HG02840 (cell line): ENCODE measurements around the gene PPP2R3B.
"Not testable (repeated sequence)": the region's sequence is repeated elsewhere in the genome, so short reads cannot be mapped to it uniquely, and the experiment has no call there.

Source experiments
- ATAC-seq: cut with Tn5 transposase; IDR thresholded peaks from one replicate; pipeline ENCODE4 v1.9.1; 2021; ENCODE audit warnings: mild to moderate bottlenecking, moderate library complexity, moderate number of reproducible peaks; ENCODE audit not compliant: unreplicated experiment, low FRiP score

Gene PPP2R3B

DNA sequence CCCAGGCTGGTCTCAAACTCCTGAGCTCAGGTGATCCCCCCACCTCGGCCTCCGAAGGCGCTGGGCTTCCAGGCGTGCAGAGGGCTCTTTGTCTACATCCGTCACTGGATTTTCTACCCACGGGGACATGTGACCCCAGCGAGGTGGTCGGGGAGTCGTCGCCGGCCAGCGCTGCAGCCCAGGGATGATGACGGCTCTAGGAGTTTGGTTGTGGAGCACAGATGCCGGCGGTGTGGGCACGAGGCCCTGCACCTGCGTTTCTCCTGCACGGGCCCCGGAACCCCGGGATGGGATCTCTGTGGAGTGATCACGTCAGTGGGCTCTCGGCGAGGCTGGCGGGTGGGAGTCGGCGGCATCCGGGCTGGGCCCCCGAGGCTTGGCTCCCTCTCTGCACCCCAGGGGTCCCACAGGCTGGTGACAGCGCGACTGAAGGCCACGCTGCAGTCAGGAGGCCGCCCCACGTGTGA lies 59.0 kb downstream of the PPP2R3B start:
- ATAC-seq = no peak

DNA sequence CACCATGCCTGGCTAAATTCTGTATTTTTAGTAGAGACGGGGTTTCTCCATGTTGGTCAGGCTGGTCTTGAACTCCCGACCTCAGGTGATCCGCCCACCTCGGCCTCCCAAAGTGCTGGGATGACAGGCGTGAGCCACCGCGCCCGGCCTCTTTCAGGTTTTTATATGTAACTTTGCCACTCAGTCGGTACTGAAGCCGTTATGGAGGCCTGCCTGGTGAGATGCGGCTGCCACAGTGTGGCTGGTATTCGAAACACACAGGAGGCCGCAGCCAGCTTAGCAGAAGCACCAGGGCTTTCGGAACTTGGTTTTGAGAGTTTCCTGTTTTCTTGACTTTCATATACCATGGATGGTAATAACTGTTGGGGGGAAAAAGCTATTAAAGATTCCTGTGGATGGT lies 62.0 kb downstream of the PPP2R3B start:
- not testable (repeated sequence) for ATAC-seq

DNA sequence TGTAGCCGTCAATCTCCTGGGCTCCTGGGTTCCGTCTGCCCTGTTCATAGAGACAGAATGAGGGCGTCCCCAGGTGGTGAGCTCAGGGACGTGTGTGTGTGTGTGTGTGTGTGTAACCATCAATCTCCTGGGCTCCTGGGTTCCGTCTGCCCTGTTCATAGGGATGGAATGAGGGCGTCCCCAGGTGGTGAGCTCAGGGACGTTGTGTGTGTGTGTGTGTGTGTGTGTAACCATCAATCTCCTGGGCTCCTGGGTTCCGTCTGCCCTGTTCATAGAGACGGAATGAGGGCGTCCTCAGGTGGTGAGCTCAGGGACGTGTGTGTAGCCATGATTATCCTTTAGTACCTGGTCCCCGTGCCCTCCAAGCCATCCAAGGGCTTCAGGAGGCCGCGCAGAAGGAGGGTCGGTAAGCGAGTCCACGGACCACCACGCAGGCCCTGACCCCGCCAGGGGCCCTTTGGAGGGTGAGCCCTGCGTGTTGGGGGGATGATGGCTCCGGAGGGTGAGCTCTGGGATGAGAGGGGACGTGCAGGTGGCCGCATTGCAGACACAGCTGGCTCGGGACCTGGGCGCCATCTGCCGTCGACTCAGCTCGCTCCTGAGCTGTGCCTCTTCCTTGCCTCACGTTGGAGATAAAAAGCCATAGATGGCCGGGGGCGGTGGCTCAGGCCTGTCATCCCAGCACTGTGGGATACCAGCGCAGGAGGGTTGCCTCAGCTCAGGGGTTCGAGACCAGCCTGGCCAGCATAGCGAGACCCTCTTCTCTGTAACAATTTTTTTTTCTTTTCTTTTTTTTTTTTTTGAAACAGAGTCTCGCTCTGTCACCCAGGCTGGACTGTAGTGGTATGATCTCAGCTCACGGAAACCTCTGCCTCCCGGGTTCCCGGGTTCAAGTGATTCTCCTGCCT lies 62.7 kb downstream of the PPP2R3B start:
- no peak for ATAC-seq

DNA sequence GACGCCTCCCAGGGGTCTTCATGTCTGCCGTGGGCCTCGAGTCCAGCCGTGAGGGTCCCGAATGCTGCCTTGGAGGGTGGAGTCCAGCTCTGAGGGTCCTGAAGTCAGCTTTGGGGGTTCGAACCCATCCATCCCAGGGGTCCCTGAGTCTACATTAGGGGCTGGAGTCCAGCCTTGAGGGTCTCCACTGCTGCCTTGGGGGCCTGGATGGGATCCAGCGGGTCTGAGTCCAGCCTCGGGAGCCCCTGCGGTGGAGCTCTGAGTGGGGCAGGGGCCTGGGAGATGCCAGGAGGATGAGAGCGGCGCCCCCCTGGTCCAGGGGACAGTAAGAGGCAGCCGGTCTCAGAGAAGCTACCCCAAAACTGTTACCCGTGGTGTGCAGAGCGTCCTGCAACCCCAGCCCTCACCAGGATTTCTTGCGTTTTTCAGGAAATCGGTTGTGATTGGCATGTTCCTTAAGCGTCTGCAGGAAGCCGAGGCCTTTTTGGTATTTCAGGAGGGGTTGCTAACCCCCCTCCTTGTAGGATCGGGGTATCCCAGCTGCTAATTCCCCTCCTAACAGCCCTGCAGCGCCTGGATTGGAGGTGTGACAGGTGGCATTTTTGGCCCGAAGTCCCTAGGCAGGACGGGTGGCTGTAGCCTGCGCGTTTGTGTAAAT lies 66.5 kb downstream of the PPP2R3B start:
- no peak for ATAC-seq

DNA sequence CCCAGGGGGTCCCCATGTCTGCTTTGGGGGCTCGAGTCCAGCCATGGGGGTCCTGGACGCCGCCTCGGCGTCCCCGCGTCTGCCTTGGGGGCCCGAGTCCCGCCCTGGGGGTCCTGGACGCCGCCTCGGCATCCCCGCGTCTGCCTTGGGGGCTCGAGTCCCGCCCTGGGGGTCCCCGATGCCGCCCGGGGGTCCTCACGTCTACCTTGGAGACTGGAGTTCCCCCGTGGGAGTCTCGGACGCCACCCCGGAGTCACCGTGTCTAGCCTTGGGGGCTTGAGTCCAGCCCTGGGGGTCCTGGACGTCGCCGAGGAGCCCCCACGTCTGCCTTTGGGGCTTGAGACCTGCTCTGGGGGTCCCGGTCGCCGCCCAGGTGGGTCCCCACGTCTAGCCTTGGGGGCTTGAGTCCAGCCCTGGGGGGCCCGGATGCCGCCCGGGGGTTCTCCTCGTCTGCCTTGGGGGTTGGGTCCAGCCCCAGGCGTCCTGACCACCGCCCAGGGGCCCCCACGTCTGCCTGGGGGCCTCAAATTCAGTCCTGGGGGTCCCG lies 67.1 kb downstream of the PPP2R3B start:
- no peak for ATAC-seq

DNA sequence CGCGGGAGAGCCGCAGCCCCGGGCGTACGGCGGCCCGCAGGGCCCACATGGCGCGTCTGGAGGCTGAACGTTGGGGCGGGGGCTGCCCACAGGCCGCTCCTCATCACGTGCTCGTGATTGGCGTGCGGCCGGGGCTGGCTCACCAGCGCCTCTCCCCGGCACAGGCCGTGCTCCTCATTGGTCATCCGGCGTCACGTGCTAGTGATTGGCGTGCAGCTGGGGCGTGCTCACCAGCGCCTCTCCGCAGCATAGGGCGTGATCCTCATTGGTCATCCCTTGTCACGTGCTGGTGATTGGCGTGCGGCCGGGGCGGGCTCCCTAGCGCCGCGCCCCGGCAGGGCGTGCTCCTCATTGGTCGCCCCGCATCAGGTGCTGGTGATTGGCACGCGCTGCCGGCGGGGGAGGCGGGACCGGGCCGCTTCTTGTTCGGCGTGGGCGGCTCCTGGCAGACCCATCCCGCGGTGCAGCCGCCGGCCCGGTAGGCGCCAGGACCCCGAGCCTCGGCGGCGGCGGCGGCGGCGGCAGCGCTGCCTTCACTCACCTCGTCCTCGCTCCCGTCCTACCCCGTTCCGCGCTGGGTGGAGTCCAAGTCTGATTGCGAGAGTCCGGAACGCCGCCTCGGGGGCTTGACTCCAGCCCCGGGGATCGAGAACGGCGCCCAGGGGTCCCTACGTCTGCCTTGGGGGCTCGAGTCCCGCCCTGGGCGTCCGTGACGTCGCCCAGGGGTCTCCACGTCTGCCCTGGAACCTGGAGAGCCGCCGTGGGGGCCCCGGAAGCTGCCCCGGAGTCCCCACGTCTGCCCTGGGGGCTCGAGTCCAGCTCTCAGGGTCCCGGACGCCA lies 67.7 kb downstream of the PPP2R3B start, which contains the start of gene GTPBP6:
GTPBP6 (minus strand) TSS at position 58 of the 840 bp plus-strand sequence; CDS start at position 49, 9 bp downstream.
- ATAC-seq = peak; percentile 89

DNA sequence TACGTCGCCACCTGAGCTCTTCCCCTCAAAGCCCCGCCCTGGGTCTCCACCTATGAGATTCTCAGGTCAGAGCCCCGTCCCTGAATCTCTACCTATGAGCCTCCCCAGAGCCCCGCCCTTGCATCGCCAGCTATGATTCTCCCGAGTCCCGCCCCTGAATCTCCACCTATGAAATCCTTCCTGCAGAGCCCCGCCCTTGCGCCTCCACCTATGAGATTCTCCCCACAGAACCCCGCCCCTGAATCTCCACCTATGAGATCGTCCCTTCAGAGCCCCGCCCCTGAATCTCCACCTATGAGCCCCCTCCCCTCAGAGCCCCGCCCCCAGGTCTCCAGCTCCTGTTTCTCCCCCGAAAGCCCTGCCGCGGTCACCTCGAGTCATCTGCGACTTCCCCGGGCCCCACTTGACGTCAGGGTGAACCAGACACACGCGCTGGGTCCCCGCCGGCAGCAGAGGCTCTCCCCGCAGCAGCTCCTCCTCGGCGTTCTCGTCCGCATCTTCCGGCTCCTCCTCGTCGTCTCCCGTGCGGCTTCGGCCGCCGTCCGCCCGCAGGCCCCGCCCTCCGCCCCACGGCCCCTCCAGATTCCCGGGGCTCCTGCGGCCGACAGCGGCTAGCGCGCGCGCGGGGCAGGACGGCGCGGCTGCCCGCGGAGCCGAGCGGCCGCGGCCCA lies 68.5 kb downstream of the PPP2R3B start:
- ATAC-seq = peak; percentile 55

DNA sequence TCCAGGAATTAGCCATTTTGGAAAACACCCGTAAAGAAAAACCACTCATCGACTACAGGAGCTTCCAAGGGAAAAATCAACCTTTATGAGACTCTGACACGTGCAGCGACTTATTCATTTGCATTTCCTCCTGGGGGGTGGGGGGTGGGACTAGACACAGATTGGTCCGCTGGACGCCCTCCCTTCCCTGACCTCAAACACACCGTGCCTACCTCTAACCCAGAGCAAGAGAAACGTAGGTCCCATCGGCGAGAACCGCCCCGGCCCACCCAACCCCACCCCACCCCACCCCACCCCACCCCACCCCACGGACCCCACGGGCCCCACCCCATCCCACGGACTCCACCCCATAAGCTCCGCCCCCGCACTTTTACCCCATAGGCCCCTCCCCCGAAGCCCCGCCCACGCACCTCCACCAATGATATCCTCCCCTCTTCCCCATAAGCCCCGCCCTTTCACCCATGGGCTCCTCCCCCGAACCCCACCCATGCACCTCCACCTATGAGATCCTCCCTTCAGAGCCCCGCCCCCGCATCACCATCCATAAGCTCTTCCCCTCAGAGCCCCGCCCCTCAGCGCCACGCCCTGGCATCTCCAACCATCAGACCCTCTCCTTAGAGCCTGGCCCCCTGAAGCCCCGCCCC lies 69.2 kb downstream of the PPP2R3B start:
- no peak for ATAC-seq

DNA sequence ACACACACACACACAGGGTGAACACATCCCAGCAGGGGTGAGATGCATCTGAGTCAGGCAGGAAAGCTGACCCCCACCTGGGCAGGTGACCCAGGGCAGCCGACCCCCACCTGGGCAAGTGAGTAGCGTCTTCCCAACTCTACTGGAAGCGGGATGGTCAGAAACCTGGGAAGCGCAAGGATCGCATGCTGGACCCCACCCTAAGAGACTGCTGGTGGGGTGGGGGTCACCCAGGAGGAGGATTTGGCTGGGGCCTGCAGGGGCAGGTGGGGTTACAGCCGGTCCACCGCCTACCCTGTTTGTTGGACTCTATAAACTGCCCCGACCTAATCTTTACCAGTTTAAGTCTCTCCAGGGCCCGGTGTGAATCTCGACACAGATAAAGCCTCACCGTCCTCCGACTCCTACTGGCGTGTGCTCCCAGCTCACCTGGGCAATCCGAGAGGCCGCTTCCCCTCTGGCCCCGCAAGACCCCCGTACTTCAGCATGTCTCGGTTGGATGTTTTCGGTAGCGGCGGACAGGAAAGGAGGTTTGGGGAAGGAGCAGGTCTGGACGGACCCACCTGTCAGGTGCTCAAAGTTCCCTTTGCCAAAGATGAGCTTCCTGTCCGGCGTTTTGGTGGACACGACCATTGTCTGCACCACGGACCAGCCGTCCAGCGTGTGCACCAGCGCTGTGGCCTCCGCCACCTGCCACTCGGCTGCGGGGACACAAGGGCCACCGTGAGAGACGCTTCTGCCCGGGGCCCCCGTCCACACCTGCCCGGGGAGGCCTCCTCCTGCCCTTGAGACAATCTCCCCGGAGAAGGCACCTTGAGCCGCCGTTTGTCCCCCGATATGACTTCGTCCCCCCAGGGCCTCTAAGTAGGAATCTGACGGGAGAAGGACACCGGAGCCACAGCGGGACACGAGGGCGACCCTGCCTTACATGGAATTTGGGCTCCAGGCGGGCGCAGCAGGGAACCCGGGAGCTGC lies 70.1 kb downstream of the PPP2R3B start:
- no peak for ATAC-seq

DNA sequence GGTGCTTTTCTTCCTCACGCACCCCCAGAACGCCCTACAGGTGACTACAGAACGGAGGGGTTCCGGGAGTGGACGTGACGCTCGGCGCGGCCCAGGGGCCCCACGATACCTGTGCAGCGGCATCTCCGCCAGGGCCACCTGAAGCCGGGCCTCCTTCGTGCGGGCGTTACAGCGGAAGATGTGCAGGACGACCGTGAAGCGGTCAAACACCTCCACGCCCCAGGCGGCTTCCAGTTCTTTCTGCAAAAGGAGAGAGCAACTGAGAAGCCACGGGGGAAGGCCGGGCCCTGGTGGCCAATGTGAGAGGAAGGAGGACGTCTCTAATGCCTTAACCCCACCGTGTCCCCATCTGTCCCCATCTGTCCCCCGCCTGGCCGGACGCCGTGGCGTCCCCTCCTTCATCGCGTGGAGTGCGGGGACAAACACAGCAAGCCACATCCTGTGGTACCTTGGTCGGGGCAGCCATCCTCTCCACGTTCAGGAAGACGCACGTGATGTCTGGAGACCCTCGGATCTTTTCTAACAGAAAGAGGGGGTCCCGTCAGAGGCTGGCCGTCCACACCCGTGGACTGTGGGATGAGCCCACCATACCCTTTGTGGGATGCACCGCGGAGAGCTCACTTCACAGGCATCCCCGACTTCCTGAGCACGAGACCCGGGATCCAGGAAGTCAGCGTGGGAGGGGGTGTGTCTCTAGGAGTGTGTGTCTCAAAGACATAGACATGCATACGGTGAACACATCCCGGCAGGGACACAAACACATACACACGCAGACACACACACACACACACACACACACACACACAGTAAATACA lies 71.7 kb downstream of the PPP2R3B start:
- no peak for ATAC-seq

DNA sequence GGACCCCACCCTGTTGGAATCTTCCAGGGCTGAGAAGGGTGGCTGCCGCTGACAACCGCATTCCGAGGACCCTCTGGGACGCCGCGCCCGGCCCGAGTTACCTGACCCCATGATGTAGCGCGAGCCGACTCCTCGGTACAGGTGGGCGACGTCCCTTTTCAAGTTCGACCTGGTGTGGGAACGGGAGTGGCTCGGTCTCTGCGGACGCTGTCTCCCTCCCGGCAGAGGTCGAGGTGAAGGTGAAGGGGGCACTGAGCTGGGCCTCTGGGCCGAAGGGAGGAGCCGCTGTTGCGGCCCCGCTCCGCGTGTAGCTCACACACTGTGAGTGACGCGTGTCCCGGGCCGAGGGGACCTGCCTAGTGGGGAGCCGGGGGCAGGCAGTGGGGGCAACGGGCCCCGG lies 72.7 kb downstream of the PPP2R3B start:
- ATAC-seq = no peak

DNA sequence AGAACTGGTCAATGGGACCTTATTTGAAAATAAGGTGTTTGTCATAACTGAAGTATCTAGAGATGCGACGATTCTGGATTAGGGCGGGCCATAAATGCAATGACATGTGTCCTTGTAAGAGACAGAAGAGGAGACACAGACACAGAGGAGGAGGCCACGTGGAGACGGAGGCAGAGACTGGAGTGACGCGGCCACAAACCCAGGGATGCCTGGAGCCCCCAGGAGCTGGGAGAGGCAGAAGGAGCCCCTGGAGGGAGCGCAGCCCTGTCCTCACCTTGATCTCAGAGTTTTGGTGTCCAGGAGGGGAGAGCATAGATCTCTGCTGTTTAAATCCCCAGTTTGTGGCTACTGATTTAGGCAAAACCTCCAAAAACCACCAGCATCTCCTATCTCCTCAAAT lies 73.2 kb downstream of the PPP2R3B start:
- no peak for ATAC-seq

DNA sequence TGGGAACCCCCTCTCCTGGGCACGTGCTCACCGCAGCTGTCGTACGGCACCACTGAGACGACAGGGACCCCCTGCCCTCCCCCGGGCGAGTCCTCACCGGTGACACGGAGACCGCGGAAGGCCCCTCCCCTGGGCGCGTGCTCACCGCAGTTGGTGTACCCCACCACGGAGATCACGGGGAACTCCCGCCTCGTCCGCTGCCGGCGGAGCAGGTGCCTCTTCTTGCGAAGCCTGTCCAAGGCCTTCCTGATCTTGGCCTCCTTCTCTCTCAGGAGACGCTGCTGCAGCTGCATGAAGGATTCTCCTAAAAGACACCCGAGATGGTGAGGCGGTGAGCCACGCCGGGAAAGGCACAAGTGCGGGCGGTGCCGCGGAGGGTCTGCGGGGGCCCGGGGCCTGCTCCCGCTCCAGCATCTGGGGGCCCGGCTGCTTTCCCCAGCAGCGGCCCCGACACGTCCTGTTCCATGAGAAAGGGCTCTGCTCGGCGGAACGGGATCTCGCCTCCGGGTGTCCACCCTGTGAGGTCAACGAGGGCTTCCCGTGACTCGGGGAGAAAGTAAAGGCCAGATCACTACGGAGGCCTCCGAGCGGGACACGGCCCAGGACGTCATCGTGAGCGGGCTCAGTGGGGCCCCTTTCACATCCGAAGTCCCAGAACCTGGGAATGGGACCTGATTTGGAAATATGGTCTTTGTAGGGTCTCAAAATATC lies 73.9 kb downstream of the PPP2R3B start:
- no peak for ATAC-seq

DNA sequence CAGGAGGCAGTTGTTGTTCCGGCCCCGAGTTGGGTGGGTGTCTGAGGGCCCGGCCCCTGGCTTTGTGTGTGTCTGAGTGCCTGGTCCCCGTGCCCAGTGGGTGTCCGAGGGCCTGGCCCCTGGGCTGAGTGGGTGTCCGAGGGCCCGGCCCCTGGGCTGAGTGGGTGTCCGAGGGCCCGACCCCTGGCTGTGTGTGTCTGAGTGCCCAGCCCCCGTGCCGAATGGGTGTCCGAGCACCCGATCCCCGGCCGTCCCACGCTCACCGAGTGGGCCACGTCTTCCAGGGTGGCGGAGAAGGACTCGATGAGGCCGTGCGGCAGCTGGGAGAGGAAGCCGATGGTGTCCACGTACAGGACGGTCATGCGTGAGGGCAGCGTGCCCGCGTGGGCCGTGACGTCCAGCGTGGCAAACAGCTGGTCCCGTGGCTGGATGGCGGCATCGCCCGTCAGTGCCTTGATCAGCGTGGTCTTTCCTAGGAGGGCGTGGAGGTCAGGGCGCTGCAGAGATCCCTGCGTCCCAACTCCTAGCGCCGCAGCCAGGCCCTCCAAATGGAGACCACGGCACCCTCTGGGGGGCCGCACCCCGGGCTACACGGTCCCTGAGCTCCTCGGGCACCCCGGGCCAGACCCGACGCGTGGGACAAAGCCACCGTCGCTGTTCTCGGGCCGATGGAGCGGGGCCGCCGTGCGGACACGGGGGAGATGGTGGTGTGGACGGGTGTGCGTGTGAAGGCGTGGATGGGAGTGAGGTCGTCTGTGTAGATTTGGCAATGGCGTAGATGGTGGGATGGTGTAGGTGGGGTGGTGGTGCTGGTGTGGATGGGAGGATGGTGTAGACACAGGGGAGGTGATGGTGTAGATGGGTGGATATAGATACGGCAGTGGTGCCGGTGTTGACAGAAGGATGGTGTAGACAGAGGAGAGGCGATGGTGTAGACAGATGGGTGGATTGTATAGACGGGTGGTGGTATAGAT lies 75.3 kb downstream of the PPP2R3B start:
- no peak for ATAC-seq

DNA sequence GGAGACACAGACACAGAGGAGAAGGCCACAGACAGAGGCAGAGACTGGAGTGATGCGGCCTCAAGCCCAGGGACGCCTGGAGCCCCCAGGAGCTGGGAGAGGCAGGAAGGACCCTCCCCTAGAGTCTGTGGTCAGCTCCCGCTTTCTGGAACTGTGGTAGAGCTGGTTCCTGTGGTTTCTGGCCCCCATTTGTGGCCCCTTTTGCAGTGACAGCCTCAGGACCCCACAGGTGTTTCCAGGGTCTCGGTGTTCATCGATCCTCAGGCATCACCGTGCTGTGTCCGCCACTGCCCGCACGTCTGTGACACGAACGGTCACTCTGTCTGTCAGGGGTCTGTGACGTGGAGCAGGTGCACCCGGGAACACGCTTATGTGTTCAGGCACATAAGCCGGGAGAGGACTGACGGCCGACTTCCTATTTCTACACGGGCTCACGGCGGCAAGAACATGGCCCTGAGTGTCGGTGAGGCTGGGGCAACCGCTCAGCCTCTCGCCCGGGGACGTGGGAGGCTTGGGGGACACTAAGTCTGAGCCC lies 76.0 kb downstream of the PPP2R3B start:
- no peak for ATAC-seq
